ENCODE data around the gene ACVRL1. TPM values are rescaled to one million over a fixed set of nuclear protein-coding genes. Genes with fewer than 3 reads are reported as not detected.

Gene ACVRL1
- total and polyA plus RNA-seq, 9 of the 15 experiments (the other 6 are each of a cell fraction or from before 2014, with no cell fraction given): 0.07 to 1.4 (median 0.30) TPM

DNA sequence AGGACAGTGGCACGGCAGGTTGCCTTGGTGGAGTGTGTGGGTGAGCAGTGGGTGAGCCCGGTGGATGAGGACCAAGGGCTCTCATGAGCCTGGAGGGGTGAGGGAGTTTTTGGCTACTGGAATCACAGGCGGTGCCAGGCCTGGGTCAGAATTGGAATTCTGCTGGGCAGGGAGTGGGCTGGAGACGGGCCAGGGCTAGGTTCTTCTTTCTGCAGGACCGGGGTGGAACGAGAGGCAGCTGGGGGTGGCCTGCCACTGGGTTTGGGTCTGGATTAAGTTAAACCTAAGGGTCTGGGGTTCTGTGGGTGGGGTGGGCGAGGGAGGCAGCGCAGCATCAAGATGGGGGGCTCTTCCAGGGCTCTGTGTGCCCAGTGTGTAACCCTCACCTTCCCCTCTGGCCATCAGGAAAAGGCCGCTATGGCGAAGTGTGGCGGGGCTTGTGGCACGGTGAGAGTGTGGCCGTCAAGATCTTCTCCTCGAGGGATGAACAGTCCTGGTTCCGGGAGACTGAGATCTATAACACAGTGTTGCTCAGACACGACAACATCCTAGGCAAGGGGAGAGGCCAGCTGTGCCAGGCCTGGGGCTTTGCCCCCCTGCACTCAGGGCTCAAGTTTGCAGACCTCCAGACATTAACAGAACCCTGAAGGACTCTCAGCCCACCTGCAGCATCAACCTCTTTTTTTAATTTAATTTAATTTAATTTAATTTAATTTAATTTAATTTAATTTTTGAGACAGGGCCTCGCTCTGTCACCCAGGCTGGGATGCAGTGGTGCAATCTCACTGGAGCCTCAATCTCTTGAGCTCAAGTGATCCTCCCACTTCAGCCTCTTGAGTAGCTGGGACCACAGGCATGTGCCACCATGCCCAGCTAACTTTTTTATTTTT, 7.0 kb downstream of the ACVRL1 start:
- in situ Hi-C loops (cut with MboI) (no loop called here), intact Hi-C loops (cut with micrococcal nuclease) (no loop called here)
- CTCF ChIA-PET (ENCODE audit: low intra/inter-chr PET ratio): no interaction called here
- DNase-seq (ENCODE audit: extremely low read depth in 1 of 4, low spot score in 3 of 4): no peak
- WGBS (ENCODE audit: insufficient coverage, low coverage, missing lambda C conversion rate): 79% methylated on average over 16 of the region's 17 CpGs
- H3K27me3 ChIP-seq (ENCODE audit: control insufficient read depth in 2 of 2, insufficient read depth in 2 of 2, low read length in 2 of 2): no peaks in the 10 kb centered on the region; a peak in 1 of 5 replicates
- POLR2A ChIA-PET: interaction anchor here (0.9 to 1.1 kb wide), 2 partner anchors 9 kb away, joined by 4 to 5 read pairs; no protein-coding TSS in a partner anchor
- no peak overlapping the region for H2AFZ ChIP-seq (ENCODE audit: low read depth, low read length)
- peaks cover 10% of the 10 kb centered on the region for H4K20me1 ChIP-seq (replicated peaks; ENCODE audit: control insufficient read depth, insufficient read depth, low read length)
- H3K9me1 ChIP-seq (ENCODE audit: control insufficient read depth, insufficient read depth, low read length): no peaks in the 10 kb centered on the region
- H3K9me3 ChIP-seq (replicated peaks; ENCODE audit: control insufficient read depth, insufficient read depth, low read depth, low read length): no peaks in the 10 kb centered on the region
- no peaks in the 10 kb centered on the region for H3K79me2 ChIP-seq (ENCODE audit: control insufficient read depth, insufficient read depth, low read length)
- no peak for ATAC-seq
- no peak for FAIRE-seq
- H3K9ac ChIP-seq (ENCODE audit: insufficient read depth in 1 of 2, low read depth in 2 of 2, low read length in 2 of 2): 0 out of 4 replicates have a peak overlapping the region, but pooled peaks of 1 of the 2 experiments have one; percentile 17
- no peak overlapping the region for H3K27ac ChIP-seq (ENCODE audit: extremely low read depth, low read depth, low read length)
- H3K4me2 ChIP-seq (ENCODE audit: insufficient read depth, low read length): no peak overlapping the region
- no peaks in the 10 kb centered on the region for H3K36me3 ChIP-seq (ENCODE audit: control insufficient read depth, insufficient read depth, low read length)
- BruUV-seq (replicated peaks): no TSS peak
- H3K4me1 ChIP-seq (replicated peaks in 1 of 2; ENCODE audit: control insufficient read depth in 2 of 2, insufficient read depth in 2 of 2, low read length in 2 of 2): peaks cover 40 to 54% of the 10 kb centered on the region in 2 experiments
- no peak overlapping the region for H3K4me3 ChIP-seq
- TF ChIP-seq SMAD2 (IDR thresholded peaks at IDR 0.05; ENCODE audit: low read depth, low read length) (no peak), HMG20A (CRISPR knock-in tag; conservative IDR thresholded peaks at IDR 0.05) (no peak), ZNF263 (CRISPR knock-in tag; IDR thresholded peaks at IDR 0.05; ENCODE audit: borderline replicate concordance) (no peak), EHMT2 (IDR thresholded peaks at IDR 0.05) (no peak), PRMT5 (CRISPR knock-in tag; IDR thresholded peaks at IDR 0.05) (no peak), PPARD (CRISPR knock-in tag; IDR thresholded peaks at IDR 0.05) (no peak), TAF7 (tag; IDR thresholded peaks at IDR 0.05) (no peak), NFYB (IDR thresholded peaks at IDR 0.05; ENCODE audit: extremely low read depth, insufficient read length) (no peak)
- TF ChIP-seq, protein P1, sequence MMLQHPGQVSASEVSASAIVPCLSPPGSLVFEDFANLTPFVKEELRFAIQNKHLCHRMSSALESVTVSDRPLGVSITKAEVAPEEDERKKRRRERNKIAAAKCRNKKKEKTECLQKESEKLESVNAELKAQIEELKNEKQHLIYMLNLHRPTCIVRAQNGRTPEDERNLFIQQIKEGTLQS (IDR thresholded peaks at IDR 0.05): no peak
- TF ChIP-seq, protein P1 (CRISPR knock-in tag; conservative IDR thresholded peaks at IDR 0.05): no peak
- TF ChIP-seq, protein P2, sequence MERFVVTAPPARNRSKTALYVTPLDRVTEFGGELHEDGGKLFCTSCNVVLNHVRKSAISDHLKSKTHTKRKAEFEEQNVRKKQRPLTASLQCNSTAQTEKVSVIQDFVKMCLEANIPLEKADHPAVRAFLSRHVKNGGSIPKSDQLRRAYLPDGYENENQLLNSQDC (CRISPR knock-in tag; IDR thresholded peaks at IDR 0.05): no peak
